ENCODE measurements around the gene WDR18. TPM values are rescaled to one million over a fixed set of nuclear protein-coding genes. Genes with fewer than 3 reads are reported as not detected.

WDR18 gene
- total RNA-seq, 1 experiment from 2014 or later, result 94.7 TPM

DNA sequence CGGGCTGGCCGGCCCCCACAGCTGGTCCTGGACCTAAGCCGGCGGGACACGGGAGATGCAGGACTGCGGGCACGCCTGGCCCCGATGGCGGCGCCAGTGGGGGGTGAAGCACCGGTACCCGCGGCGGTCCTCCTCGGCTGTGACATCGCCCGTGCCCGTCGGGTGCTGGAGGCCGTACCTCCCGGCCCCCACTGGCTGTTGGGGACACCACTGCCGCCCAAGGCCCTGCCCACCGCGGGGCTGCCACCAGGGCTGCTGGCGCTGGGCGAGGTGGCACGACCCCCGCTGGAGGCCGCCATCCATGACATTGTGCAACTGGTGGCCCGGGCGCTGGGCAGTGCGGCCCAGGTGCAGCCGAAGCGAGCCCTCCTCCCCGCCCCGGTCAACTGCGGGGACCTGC, 19.1 kb downstream of the WDR18 start:
- Histone ChIP-seq H3K4me1 (ENCODE audit: insufficient read depth, low read length) (no peaks in the 10 kb centered on the region), H2BK20ac (ENCODE audit: low read depth, low read length, poor library complexity, severe bottlenecking) (no peak overlapping the region), H3K23ac (ENCODE audit: insufficient read length, low read depth, low read length) (no peak overlapping the region), H4K91ac (ENCODE audit: insufficient read length, low read depth, low read length) (no peak overlapping the region), H3K27ac (ENCODE audit: insufficient read length, low read depth, low read length) (no peak overlapping the region), H3K79me2 (ENCODE audit: insufficient read depth, low read length) (0 out of 2 replicates have a peak, but pooled peaks cover 2% of the 10 kb centered on the region), H4K20me1 (ENCODE audit: control insufficient read depth, insufficient read depth, insufficient read length) (no peaks in the 10 kb centered on the region), H4K5ac (ENCODE audit: insufficient read length, low read depth, low read length) (no peak overlapping the region), H3T11ph (ENCODE audit: low read length) (no peak overlapping the region), H3K79me1 (ENCODE audit: insufficient read depth, low read depth, low read length, poor library complexity, severe bottlenecking) (no peaks in the 10 kb centered on the region), H2BK15ac (ENCODE audit: low read depth, low read length) (no peak overlapping the region), H2AFZ (ENCODE audit: low read length) (no peak overlapping the region), H3K9ac (ENCODE audit: extremely low read depth, insufficient read length, low read length) (no peak overlapping the region), H3K18ac (ENCODE audit: insufficient read length, low read depth, low read length) (no peak overlapping the region), H3K56ac (ENCODE audit: insufficient read length, low read depth, low read length) (no peak overlapping the region), H2AK5ac (ENCODE audit: insufficient read length, low read length) (no peak overlapping the region), H2BK120ac (ENCODE audit: low read depth, low read length, poor library complexity, severe bottlenecking) (no peak overlapping the region), H3K4me2 (ENCODE audit: insufficient read depth, insufficient read length, low read length) (no peak overlapping the region), H3K14ac (ENCODE audit: insufficient read depth, low read length) (no peak overlapping the region), H3K23me2 (ENCODE audit: insufficient read length, low read depth, low read length, poor library complexity, severe bottlenecking) (peaks cover 10% of the 10 kb centered on the region), H3K27me3 (ENCODE audit: insufficient read depth, low read length) (peaks cover 10% of the 10 kb centered on the region), H3K4ac (ENCODE audit: low read depth, low read length) (no peak overlapping the region), H2BK5ac (ENCODE audit: insufficient read length, low read length) (no peak overlapping the region), H4K8ac (replicated peaks; ENCODE audit: insufficient read length, low read depth, low read length) (no peak overlapping the region), H3K9me3 (ENCODE audit: control insufficient read depth, low read depth, low read length) (no peaks in the 10 kb centered on the region), H2BK12ac (ENCODE audit: insufficient read length, low read depth, low read length) (no peak overlapping the region)
- Mint-ChIP-seq H3K4me1 (peaks cover 0 to 5% of the 10 kb centered on the region in 2 experiments; a peak in 2 of 4 replicates), H3K9me3 (no peaks in the 10 kb centered on the region), H3K27me3 (ENCODE audit: low read depth) (peaks cover 31% of the 10 kb centered on the region), H3K27ac (no peak overlapping the region), H3K4me3 (no peak overlapping the region), H3K36me3 (ENCODE audit: insufficient read depth in 1 of 3, low read depth in 3 of 3) (peaks cover 0 to 13% (median 8%) of the 10 kb centered on the region in 3 experiments; a peak in 4 of 7 replicates)
- WGBS (ENCODE audit: extremely low coverage, insufficient read length, low lambda C conversion rate), result no CpG with 5 or more reads among the region's 37 CpGs
- TF ChIP-seq, protein P1, sequence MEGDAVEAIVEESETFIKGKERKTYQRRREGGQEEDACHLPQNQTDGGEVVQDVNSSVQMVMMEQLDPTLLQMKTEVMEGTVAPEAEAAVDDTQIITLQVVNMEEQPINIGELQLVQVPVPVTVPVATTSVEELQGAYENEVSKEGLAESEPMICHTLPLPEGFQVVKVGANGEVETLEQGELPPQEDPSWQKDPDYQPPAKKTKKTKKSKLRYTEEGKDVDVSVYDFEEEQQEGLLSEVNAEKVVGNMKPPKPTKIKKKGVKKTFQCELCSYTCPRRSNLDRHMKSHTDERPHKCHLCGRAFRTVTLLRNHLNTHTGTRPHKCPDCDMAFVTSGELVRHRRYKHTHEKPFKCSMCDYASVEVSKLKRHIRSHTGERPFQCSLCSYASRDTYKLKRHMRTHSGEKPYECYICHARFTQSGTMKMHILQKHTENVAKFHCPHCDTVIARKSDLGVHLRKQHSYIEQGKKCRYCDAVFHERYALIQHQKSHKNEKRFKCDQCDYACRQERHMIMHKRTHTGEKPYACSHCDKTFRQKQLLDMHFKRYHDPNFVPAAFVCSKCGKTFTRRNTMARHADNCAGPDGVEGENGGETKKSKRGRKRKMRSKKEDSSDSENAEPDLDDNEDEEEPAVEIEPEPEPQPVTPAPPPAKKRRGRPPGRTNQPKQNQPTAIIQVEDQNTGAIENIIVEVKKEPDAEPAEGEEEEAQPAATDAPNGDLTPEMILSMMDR (conservative IDR thresholded peaks at IDR 0.05), result no peak
- DNase-seq, result no peak

Measured in H9 (cell line).